Karpas-422 (cell line): ENCODE measurements around the gene BANP. TPM values are rescaled to one million over a fixed set of nuclear protein-coding genes. Genes with fewer than 3 reads are reported as not detected.
"Not testable (repeated sequence)": the region's sequence is repeated elsewhere in the genome, so short reads cannot be mapped to it uniquely, and the experiment has no call there.

Source experiments
- DNase-seq: peaks from one replicate; pipeline ENCODE4 v3.0.0-alpha.2; 2015
- H2AFZ ChIP-seq: fragments of 200-600 bp; sonication (generic); 2 replicates; pipeline ENCODE4 v1.6.1; 2014; ENCODE audit warnings: antibody characterized with exemption, low read length, mixed read lengths
- H3K27ac ChIP-seq: fragments of 200-600 bp; sonication (generic); 2 replicates; pipeline ENCODE4 v1.5.1; 2014; ENCODE audit warnings: mild to moderate bottlenecking, low read length, moderate library complexity
- H3K27me3 ChIP-seq: fragments of 200-600 bp; sonication (generic); 2 replicates; pipeline ENCODE4 v1.6.1; 2014; ENCODE audit warnings: low read length, mixed read lengths
- H3K36me3 ChIP-seq: fragments of 200-600 bp; sonication (generic); 2 replicates; pipeline ENCODE4 v1.6.1; 2014; ENCODE audit warnings: low read length, mixed read lengths; ENCODE audit not compliant: insufficient read depth
- H3K4me1 ChIP-seq: fragments of 200-600 bp; sonication (generic); 2 replicates; pipeline ENCODE4 v1.6.1; 2014; ENCODE audit warnings: mild to moderate bottlenecking, low read length, mixed read lengths
- H3K4me2 ChIP-seq: fragments of 200-600 bp; sonication (generic); 2 replicates; pipeline ENCODE4 v1.6.1; 2014; ENCODE audit warnings: low read length, low read depth, mild to moderate bottlenecking; ENCODE audit not compliant: poor library complexity, severe bottlenecking
- H3K4me3 ChIP-seq: fragments of 200-600 bp; sonication (generic); 2 replicates; pipeline ENCODE4 v1.5.1; 2014; ENCODE audit warnings: mild to moderate bottlenecking, antibody characterized with exemption, low read length, mixed read lengths
- H3K79me2 ChIP-seq: fragments of 200-600 bp; sonication (generic); 2 replicates; pipeline ENCODE4 v1.6.1; 2014; ENCODE audit warnings: mild to moderate bottlenecking, low read length, mixed read lengths
- H3K9ac ChIP-seq: fragments of 200-600 bp; sonication (generic); 2 replicates; pipeline ENCODE4 v1.6.0; 2014; ENCODE audit warnings: low read length
- H3K9me2 ChIP-seq: fragments of 200-600 bp; sonication (generic), shearing (Covaris generic); replicated peaks from 2 replicates; pipeline ENCODE4 v1.6.0; 2014; ENCODE audit warnings: mild to moderate bottlenecking, low read length, moderate library complexity; ENCODE audit not compliant: insufficient read depth
- H3K9me3 ChIP-seq: fragments of 300-700, 200-600 bp; sonication (generic); 2 replicates; pipeline ENCODE4 v1.6.1; 2014; ENCODE audit warnings: low read length, mixed read lengths
- H4K20me1 ChIP-seq: fragments of 200-600 bp; sonication (generic); 2 replicates; pipeline ENCODE4 v1.6.1; 2014; ENCODE audit warnings: mild to moderate bottlenecking, antibody characterized with exemption, low read length, low read depth; ENCODE audit not compliant: insufficient read depth
- total RNA-seq: library from RNA; depleted of rRNA; stranded (reverse); fragments of >200 nt; shearing (Covaris generic); gene quantifications from 2 replicates; pipeline ENCODE4 v1.2.3, GENCODE V29; 2014; ENCODE audit warnings: low replicate concordance

BANP gene
- total RNA-seq, 1 experiment from 2014 or later: 36.5 TPM

DNA sequence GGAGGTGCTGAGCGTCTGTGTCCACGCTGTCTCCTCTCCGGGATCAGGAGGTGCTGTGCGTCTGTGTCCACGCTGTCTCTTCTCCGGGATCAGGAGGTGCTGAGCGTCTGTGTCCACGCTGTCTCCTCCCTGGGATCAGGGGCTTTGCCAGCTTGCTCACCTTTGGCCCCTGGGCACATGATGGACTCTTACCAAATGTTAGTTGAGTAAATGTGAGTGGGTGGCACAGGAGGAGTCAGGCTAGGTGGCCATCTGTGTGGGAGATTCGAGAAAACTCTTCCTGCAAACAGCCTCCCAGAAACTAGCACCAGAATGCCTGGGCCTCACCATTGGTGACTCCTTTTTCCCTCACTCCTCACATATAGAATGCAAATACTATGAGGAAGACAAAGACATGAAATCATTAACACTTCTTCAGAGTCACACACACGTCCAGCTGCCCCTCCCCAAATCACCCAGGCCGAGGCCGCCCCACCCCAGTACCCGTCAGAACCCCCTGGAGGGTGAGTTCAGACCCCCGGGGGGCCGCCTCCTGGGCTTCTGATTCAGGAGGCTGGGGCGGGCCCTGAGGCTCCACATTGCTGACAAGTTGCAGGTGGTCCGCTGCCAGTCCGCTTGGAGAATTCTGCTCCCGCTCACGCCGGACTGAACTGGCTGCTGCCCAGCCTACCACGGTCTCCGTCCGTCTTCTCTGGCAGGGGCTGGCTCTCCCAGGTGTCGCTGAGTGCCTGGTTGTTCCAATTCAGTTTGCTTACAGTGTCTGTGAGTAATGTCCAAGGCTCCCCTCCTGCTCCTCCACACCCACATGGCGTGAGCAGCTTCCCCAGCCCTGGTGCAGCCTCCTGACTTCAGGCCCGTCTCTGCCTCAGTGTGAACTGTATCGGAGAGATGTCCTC is 158.7 kb downstream of the BANP start:
- not testable (repeated sequence) for H3K27me3 ChIP-seq, H3K4me3 ChIP-seq, H4K20me1 ChIP-seq, H3K4me1 ChIP-seq, H3K27ac ChIP-seq, H3K9me3 ChIP-seq, H3K79me2 ChIP-seq, DNase-seq, H3K36me3 ChIP-seq, H3K4me2 ChIP-seq, H3K9me2 ChIP-seq, H3K9ac ChIP-seq, H2AFZ ChIP-seq

DNA sequence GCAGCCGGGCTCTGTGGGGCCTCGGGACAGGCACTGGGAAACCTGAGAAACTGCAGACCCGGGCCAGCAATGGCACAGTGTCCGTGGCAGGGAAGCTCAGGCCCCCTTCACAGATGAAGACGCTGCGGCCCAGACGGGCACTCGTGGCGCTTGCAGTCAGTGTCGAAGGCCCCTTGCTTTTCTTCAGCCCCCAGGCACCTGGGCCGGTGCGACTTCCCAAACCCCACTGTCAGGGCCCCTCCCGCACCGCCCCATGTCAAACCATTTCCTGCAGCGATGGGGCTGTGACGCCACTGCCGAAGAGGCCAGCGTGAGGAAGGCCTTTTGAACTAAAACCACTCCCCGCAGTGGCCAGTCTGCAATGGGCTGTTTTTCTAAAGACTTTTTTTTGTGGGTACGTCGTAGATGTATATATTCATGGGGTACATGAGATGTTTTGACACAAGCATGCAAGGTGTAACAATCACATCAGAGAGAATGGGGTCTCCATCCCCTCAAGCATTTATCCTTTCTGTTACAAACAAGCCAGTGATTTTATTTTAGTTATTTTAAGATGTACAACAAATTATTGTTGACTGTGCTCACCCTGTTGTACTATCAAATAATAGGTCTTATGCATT is 159.8 kb downstream of the BANP start:
- H3K27ac ChIP-seq, H3K27me3 ChIP-seq, H3K79me2 ChIP-seq, H4K20me1 ChIP-seq, H3K9ac ChIP-seq, H2AFZ ChIP-seq, H3K4me1 ChIP-seq, H3K4me3 ChIP-seq, DNase-seq, H3K4me2 ChIP-seq, H3K9me2 ChIP-seq, H3K9me3 ChIP-seq, H3K36me3 ChIP-seq: not testable (repeated sequence)

DNA sequence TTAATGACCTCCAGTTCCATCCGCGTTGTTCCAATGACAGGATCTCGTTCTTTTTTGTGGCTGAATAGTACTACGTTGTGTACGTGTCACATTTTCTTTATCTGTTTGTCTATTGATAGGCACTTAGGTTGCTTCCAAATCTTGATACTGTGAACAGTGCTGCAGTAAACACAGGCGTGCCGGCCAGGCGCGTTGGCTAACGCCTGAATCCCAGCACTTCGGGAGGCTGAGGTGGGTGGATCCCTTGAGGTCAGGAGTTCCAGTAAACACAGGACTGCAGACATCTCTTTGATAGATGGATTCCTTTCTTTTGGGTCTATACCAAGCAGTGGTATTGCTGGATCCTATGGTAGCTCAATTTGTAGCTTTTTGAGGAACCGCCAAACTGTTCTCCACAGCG is 160.7 kb downstream of the BANP start:
- not testable (repeated sequence) for H4K20me1 ChIP-seq

DNA sequence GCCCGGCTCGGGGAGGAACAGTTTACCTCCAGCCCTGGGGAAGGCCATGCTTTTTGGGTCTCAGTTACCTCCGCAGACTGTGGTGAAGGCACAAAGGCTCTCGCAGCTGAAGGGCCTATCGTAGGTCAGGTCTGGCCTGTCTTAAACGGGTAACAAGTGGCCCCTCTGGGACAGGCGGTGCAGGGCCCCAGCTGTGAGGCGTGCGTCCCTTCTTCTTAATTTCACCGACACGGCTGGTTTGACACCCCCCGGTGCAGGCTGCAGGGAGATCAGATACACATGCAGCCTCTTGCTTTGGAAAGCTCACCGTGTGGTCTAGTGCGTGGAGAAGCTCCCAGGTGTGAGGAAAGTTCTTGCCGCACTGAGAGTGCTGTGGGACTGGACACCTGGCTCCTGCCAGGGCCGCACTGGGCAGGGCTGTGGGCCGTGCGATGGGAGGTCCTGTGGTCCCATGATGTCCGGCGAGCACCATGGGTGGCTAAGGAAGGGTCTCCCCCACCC is 162.4 kb downstream of the BANP start:
- Histone ChIP-seq H3K9me2 (no peaks in the 10 kb centered on the region), H3K27me3 (no peaks in the 10 kb centered on the region), H3K4me3 (no peak overlapping the region), H2AFZ (no peak overlapping the region), H3K4me2 (no peak overlapping the region), H3K79me2 (no peaks in the 10 kb centered on the region), H3K9me3 (no peaks in the 10 kb centered on the region), H3K9ac (no peak overlapping the region), H3K36me3 (no peaks in the 10 kb centered on the region), H3K27ac (no peak overlapping the region), H3K4me1 (no peaks in the 10 kb centered on the region), H4K20me1 (no peaks in the 10 kb centered on the region)
- no peak for DNase-seq

More for the DNA sequence above, 160.7 kb downstream of the BANP start:
- not testable (repeated sequence) for H3K9ac ChIP-seq, H3K9me2 ChIP-seq, H3K4me2 ChIP-seq, H2AFZ ChIP-seq, H3K27ac ChIP-seq, H3K36me3 ChIP-seq, H3K4me1 ChIP-seq, H3K9me3 ChIP-seq, H3K4me3 ChIP-seq, H3K79me2 ChIP-seq, H3K27me3 ChIP-seq, DNase-seq

DNA sequence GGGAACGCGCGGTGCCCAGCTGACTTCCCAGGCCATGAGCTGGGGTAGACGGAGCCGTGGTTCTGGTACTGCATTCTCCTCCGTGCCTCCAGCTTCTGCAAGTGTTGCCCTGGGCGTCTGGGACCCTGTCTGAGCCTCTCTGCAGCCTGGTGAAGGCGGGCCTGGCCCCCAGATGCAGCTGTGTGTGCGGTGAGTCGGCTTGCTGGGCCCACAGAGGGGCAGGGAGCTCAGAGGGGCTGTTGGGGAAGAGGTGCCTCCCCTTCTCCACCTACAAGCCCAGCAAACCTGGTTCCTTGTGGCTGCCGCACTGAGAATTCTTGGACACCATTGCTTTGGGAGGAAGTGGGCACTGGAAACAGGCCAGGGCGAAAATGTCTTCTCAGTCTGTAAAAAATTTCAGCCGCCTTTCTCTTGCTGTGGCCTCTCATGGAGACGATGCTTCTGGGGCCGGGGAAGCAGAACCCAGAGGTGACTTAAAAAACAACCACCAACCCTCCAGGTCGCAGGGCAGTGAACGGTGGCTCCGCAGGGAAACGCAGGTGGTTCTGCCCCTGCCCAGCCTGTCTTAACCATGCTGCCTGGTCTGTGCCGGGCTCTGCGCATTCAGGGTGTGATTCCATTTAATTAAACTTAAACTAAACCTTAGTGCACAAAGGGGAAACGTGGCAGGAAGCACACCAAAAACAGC is 163.5 kb downstream of the BANP start:
- DNase-seq, H2AFZ ChIP-seq: not testable (repeated sequence)

DNA sequence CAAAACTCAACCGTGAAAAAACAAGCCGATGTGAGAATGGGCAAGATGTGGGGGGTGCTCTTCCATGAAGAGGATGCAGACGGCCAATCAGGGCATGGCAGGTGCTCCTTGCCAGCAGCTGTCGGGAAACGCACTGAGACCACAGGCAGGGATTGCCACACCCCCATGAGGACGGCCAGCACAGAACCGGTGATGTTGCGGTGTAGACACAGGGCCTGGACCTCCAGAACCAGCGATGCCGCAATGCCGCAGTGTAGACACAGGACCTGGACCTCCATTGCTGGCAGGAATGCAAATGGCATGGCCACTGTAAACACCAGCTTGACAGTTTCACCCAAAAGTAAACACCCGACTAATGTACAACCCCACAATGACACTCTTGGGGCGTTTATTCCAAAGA is 164.9 kb downstream of the BANP start:
- H3K27ac ChIP-seq: no peak overlapping the region
- H3K9me2 ChIP-seq: no peaks in the 10 kb centered on the region
- H3K4me1 ChIP-seq: no peaks in the 10 kb centered on the region
- H4K20me1 ChIP-seq: no peaks in the 10 kb centered on the region
- H3K4me2 ChIP-seq: no peak overlapping the region
- DNase-seq: no peak
- H3K9me3 ChIP-seq: no peaks in the 10 kb centered on the region
- H2AFZ ChIP-seq: no peak overlapping the region
- H3K4me3 ChIP-seq: no peak overlapping the region
- no peaks in the 10 kb centered on the region for H3K79me2 ChIP-seq
- no peaks in the 10 kb centered on the region for H3K27me3 ChIP-seq
- H3K9ac ChIP-seq: no peak overlapping the region
- no peaks in the 10 kb centered on the region for H3K36me3 ChIP-seq

More for the DNA sequence above, 163.5 kb downstream of the BANP start:
- not testable (repeated sequence) for H3K79me2 ChIP-seq, H3K9ac ChIP-seq, H4K20me1 ChIP-seq, H3K9me2 ChIP-seq, H3K27me3 ChIP-seq, H3K4me2 ChIP-seq, H3K9me3 ChIP-seq, H3K4me3 ChIP-seq, H3K4me1 ChIP-seq, H3K27ac ChIP-seq, H3K36me3 ChIP-seq

DNA sequence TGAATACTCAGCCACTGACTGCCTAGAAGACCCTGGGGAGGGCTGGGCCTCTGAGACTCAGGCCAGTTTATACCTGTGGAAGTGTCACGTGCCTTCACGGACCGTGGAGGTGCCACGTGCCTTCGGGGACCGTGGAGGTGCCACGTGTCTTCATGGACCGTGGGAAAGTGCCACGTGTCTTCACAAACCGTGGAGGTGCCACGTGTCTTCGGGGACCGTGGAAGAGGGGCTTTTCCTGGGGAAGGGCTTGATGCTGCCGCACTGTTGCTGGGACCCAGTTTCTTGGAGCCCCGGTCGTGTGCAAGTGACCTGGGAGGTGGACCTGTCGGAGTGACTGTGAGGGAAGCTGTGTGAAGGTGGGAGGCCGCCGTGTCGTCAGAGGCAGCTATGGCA is 166.2 kb downstream of the BANP start:
- Histone ChIP-seq H3K4me3 (no peak overlapping the region), H3K9me3 (no peaks in the 10 kb centered on the region), H3K79me2 (no peaks in the 10 kb centered on the region), H3K4me1 (no peaks in the 10 kb centered on the region), H3K27ac (no peak overlapping the region), H3K4me2 (no peak overlapping the region), H3K9me2 (no peaks in the 10 kb centered on the region), H3K27me3 (no peaks in the 10 kb centered on the region), H2AFZ (no peak overlapping the region), H4K20me1 (no peaks in the 10 kb centered on the region), H3K9ac (no peak overlapping the region), H3K36me3 (no peaks in the 10 kb centered on the region)
- no peak for DNase-seq

DNA sequence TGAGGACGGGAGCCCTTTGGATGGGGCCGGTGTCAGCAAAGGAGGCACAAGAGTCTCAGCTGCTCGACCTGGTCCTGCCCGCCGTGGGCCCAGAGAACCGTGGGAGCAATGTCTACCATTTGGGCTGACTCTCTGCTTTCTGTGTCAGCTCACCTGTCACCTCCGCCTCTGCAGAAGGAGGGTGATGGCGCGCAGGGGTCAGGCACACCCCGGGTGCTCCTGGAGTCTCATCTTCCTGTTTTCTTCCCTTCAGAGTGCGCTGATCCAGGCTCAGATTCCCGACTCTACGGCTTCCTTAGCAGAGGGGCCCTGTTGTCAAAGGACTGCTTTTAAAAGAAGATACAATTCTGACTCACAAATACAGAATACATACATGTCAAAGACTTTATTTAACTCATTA is 167.1 kb downstream of the BANP start:
- Histone ChIP-seq H3K27ac (no peak overlapping the region), H3K79me2 (no peaks in the 10 kb centered on the region), H3K4me2 (no peak overlapping the region), H3K9me2 (no peaks in the 10 kb centered on the region), H3K4me3 (no peak overlapping the region), H3K36me3 (no peaks in the 10 kb centered on the region), H3K27me3 (no peaks in the 10 kb centered on the region), H4K20me1 (no peaks in the 10 kb centered on the region), H3K9me3 (no peaks in the 10 kb centered on the region), H3K4me1 (no peaks in the 10 kb centered on the region), H2AFZ (no peak overlapping the region), H3K9ac (no peak overlapping the region)
- DNase-seq: no peak
